GM06990 (cell line): ENCODE results near the gene DGAT2.

ENCODE experiments used
- DNase-seq: peaks from one replicate; pipeline ENCODE4 v3.0.0-alpha.2; 2011; ENCODE audit not compliant: insufficient read length; ENCODE audit errors: extremely low read depth
- H3K27me3 ChIP-seq: replicated peaks from 2 replicates; pipeline ENCODE4 v1.6.0; 2011; ENCODE audit warnings: low read length; ENCODE audit not compliant: control insufficient read depth, insufficient read depth
- H3K36me3 ChIP-seq: 2 replicates; pipeline ENCODE4 v1.5.1; 2011; ENCODE audit warnings: low read length; ENCODE audit not compliant: control insufficient read depth, insufficient read depth
- H3K4me3 ChIP-seq: replicated peaks from 2 replicates; pipeline ENCODE4 v1.5.1; 2011; ENCODE audit warnings: low read depth, mild to moderate bottlenecking, control low read depth, low read length
- CTCF ChIP-seq: IDR thresholded peaks from 2 replicates; pipeline ENCODE4 v1.5.1; 2011; ENCODE audit warnings: low read length, control low read depth, mild to moderate bottlenecking, inconsistent platforms; ENCODE audit not compliant: insufficient read depth, poor library complexity, severe bottlenecking

Gene DGAT2

GRCh38 chr11:75766443-75767227 is 1.9 kb upstream of the DGAT2 start:
- no peak for DNase-seq
- Histone ChIP-seq H3K36me3 (no peaks in the 10 kb centered on the region), H3K4me3 (no peak overlapping the region), H3K27me3 (no peaks in the 10 kb centered on the region)
- TF ChIP-seq CTCF, result no peak

GRCh38 chr11:75767228-75767572 is 1.4 kb upstream of the DGAT2 start:
- DNase-seq, result no peak
- Histone ChIP-seq H3K4me3 (no peak overlapping the region), H3K27me3 (no peaks in the 10 kb centered on the region), H3K36me3 (no peaks in the 10 kb centered on the region)
- no peak for TF ChIP-seq CTCF

- TF ChIP-seq CTCF, result no peak
- Histone ChIP-seq H3K27me3 (no peaks in the 10 kb centered on the region), H3K36me3 (no peaks in the 10 kb centered on the region), H3K4me3 (no peak overlapping the region)
- no peak for DNase-seq
Observed at GRCh38 chr11:75767793-75768111, 826 bp upstream of the DGAT2 start.

GRCh38 chr11:75768909-75769771 is 562 bp downstream of the DGAT2 start:
- H3K36me3 ChIP-seq, result no peaks in the 10 kb centered on the region
- TF ChIP-seq CTCF, result no peak
- DNase-seq, result no peak
- no peaks in the 10 kb centered on the region for H3K27me3 ChIP-seq
- peak overlapping the region; percentile 73 for H3K4me3 ChIP-seq

GRCh38 chr11:75770102-75770501 is 1.5 kb downstream of the DGAT2 start:
- TF ChIP-seq CTCF, result no peak

More at GRCh38 chr11:75770102-75770501, 1.5 kb downstream of the DGAT2 start:
- Histone ChIP-seq H3K27me3 (no peaks in the 10 kb centered on the region), H3K36me3 (no peaks in the 10 kb centered on the region), H3K4me3 (no peak overlapping the region)
- DNase-seq, result no peak
